Measurements from ENCODE around the gene CROCC2. TPM values are rescaled to one million over a fixed set of nuclear protein-coding genes. Genes with fewer than 3 reads are reported as not detected.

The CROCC2 gene
- total and polyA plus RNA-seq, 7 experiments from 2014 or later = 0.22 TPM; not detected in 6

DNA sequence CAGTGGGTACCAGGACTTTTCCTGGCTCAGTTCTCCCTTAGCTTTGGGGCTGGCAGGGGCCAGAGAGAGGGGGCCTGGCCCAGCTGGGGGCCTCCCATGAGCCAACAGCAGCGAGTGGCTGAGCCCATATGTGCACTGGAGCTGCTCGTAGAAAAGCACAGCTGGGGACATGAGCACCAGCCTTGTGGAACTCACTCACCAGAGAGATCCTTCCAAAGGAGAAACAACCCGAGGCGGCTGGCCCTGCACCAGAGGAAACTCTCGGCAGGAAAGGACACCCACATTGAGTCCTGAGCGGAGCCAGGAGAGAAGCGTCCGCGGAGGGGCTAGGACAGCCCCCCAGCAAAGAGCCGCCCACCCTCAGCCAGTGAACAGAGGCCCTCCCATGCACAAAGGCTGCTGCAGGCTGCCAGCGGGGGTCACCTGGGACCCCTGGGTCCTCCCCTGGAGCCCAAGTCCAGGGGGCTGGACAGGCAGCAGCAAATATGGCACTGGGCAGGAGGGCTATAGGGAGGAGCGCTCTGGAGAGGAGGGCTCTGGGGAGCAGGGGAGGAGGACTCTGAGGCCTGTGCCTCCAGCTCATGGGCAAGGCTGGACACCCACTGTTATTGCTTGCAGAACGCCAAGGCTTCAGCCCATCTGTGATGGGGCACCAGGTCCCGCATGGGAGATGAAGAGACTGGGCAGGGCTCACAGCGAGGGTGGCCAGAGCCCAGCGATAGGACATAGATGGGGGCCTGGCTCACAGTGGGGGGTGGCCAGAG lies 50.2 kb downstream of the CROCC2 start:
- POLR2A ChIA-PET = no interaction called here
- no peaks in the 10 kb centered on the region for H3K36me3 ChIP-seq (ENCODE audit: control insufficient read depth in 2 of 3, insufficient read depth in 3 of 3, low read length in 3 of 3)
- no peak overlapping the region for H3K4me3 Mint-ChIP-seq
- H3K27ac ChIP-seq (ENCODE audit: low read depth, low read length) = no peak overlapping the region
- H3K9me3 ChIP-seq (ENCODE audit: control insufficient read depth in 2 of 3, low read length in 3 of 3) = no peaks in the 10 kb centered on the region
- H3K4me1 Mint-ChIP-seq = peaks cover 0 to 4% (median 0%) of the 10 kb centered on the region in 7 donors
- H3K27ac Mint-ChIP-seq = no peak overlapping the region
- peak in 1 of 9 donors; percentile 16 for DNase-seq
- H3K27me3 Mint-ChIP-seq = peaks cover 0 to 3% (median 0%) of the 10 kb centered on the region in 5 donors
- H3K36me3 Mint-ChIP-seq = no peaks in the 10 kb centered on the region
- CTCF ChIA-PET = interaction anchor here (0.6 kb wide), 1 partner anchor 19 kb away, joined by 4 read pairs; no protein-coding TSS in a partner anchor
- no peak for ATAC-seq
- H3K4me1 ChIP-seq (ENCODE audit: control insufficient read depth in 2 of 2, insufficient read depth in 2 of 2, low read length in 2 of 2) = no peaks in the 10 kb centered on the region
- no peaks in the 10 kb centered on the region for H3K27me3 ChIP-seq (ENCODE audit: control insufficient read depth in 2 of 2, insufficient read depth in 2 of 2, low read length in 2 of 2)
- no peaks in the 10 kb centered on the region for H3K9me3 Mint-ChIP-seq
- no peak overlapping the region for H3K4me3 ChIP-seq (ENCODE audit: low read length)
- intact Hi-C loops (cut with micrococcal nuclease) = no loop called here

DNA sequence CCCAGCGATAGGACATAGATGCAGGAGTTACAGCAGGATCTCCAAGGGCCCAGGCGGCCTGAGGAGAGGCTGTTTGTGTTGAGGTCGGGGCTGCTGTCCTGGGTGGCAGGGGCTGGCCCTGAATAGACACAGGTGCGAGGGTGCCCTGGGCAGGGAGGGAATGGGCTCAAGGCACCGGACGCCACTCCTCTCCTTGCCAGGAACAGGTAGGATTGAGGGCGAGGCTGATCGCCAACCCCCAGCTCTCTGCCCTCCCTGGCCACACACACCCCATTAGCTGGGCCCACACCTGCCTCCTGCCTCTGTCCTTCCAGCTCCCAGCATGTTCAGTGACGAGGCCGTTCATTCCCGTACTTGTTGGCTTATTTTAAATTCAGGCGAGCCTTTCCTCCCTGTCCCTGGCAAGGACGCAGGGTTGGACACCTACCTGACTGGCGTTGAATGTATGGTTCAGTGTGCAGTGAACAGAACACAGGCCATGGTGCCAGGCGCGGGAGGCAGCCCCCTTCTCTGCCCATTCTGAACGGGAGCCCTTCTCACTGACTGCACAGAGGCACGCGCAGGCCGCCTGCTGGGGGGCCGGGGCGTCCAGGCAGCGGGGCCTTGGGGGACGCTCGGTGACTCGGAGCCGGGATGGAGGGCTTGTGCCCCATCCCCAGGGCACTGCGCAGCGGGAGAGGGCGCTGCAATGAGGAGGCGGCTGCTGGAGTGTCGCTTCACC lies 51.0 kb downstream of the CROCC2 start:
- no peak overlapping the region for H3K27ac ChIP-seq (ENCODE audit: low read depth, low read length)
- H3K27me3 ChIP-seq (ENCODE audit: control insufficient read depth in 2 of 2, insufficient read depth in 2 of 2, low read length in 2 of 2) = no peaks in the 10 kb centered on the region
- Mint-ChIP-seq H3K27ac (no peak overlapping the region), H3K4me3 (no peak overlapping the region), H3K36me3 (no peaks in the 10 kb centered on the region), H3K27me3 (peaks cover 0 to 3% (median 0%) of the 10 kb centered on the region in 5 donors), H3K9me3 (no peaks in the 10 kb centered on the region), H3K4me1 (peaks cover 0 to 4% (median 0%) of the 10 kb centered on the region in 7 donors)
- H3K4me3 ChIP-seq (ENCODE audit: low read length) = no peak overlapping the region
- ChIA-PET POLR2A (no interaction called here), CTCF (no interaction called here)
- DNase-seq (peak in 2 of 9 donors; percentile 5 to 17), ATAC-seq (no peak)
- no peaks in the 10 kb centered on the region for H3K4me1 ChIP-seq (ENCODE audit: control insufficient read depth in 2 of 2, insufficient read depth in 2 of 2, low read length in 2 of 2)
- no peaks in the 10 kb centered on the region for H3K9me3 ChIP-seq (ENCODE audit: control insufficient read depth in 2 of 3, low read length in 3 of 3)
- no peaks in the 10 kb centered on the region for H3K36me3 ChIP-seq (ENCODE audit: control insufficient read depth in 2 of 3, insufficient read depth in 3 of 3, low read length in 3 of 3)
- intact Hi-C loops (cut with micrococcal nuclease) = no loop called here

DNA sequence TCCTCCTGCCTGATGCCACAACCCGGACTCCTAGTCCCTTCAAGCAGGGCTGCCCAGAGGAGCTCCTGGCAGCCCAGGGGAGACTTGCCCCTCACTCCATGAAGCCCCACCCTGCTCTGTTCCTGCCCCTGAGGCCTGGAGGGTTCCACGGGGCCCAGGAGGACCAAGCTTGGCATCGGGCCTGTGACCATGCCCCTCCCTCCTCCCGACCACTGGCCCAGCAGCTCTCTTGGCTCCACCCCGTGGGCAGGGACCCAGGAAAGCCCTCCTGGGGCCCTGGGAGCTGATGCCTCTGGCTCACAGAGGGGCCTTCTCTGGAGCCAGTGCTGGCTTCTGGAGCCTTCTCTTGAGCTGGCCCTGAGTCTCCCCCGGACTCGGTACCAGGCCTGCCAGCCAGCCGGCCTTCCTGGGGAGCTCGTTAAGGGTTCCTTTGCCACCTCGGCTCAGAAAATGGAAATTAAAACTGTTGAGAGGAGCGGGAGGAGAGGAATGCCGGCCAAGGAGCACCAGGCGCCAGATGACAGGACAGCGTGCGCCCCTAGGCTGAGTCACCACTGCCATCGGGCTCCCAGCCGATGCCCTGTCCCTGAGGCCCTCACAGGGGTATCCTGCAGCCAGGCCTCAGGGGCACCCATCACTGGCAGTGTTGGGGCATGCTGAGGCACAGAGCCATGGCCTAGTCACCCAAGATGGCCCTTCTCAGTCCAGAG lies 51.7 kb downstream of the CROCC2 start:
- H3K27ac ChIP-seq (ENCODE audit: low read depth, low read length) = no peak overlapping the region
- Mint-ChIP-seq H3K4me3 (no peak overlapping the region), H3K9me3 (no peaks in the 10 kb centered on the region), H3K27me3 (peaks cover 0 to 3% (median 0%) of the 10 kb centered on the region in 5 donors), H3K4me1 (peaks cover 0 to 4% (median 0%) of the 10 kb centered on the region in 7 donors), H3K36me3 (no peaks in the 10 kb centered on the region), H3K27ac (no peak overlapping the region)
- no peak overlapping the region for H3K4me3 ChIP-seq (ENCODE audit: low read length)
- DNase-seq (peak in 2 of 9 donors; percentile 5 to 15), ATAC-seq (no peak)
- no peaks in the 10 kb centered on the region for H3K4me1 ChIP-seq (ENCODE audit: control insufficient read depth in 2 of 2, insufficient read depth in 2 of 2, low read length in 2 of 2)
- ChIA-PET POLR2A (no interaction called here), CTCF (no interaction called here)
- intact Hi-C loops (cut with micrococcal nuclease) = no loop called here
- no peaks in the 10 kb centered on the region for H3K9me3 ChIP-seq (ENCODE audit: control insufficient read depth in 2 of 3, low read length in 3 of 3)
- no peaks in the 10 kb centered on the region for H3K27me3 ChIP-seq (ENCODE audit: control insufficient read depth in 2 of 2, insufficient read depth in 2 of 2, low read length in 2 of 2)
- no peaks in the 10 kb centered on the region for H3K36me3 ChIP-seq (ENCODE audit: control insufficient read depth in 2 of 3, insufficient read depth in 3 of 3, low read length in 3 of 3)

DNA sequence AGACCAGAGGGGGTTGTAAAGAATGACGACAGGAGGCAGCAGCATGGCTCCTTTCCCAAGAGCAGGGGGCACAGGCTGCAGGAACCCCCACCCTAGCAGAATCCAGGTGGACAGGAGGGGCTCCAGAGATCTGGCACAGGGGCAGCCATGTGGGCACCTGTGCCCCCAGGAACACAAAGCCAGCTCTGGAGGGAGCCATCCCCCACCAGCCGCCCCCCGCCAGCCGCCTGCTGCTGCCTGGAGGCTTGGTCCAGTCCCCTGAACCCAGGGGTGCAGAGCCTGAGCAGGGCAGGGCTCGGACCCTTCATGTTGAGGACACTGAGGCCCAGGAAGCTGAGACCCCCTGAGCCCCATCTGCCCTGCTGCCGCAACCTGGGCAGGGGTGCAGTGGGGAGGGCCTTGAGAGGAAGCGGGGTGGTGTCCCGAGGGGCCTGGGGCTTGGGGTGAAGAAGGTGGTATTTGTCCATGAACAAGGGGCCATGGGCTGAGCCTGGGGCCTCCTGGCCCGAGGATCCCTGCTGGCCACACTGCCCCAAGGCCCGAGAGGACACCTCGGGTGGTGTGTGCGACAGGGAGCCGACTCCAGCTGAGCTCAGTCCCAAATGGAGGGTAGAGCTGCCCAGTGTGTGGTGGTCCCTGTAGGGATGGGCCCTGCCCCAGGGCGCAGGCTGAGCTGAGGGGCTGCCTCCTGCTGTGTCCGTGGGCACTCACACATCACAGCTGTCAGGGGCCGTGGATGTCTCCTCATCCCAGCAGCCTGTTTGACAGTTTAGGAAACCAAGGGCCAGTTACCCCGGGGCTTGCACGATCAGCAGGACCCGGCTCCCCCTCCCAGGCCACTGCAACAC lies 52.5 kb downstream of the CROCC2 start:
- H3K4me3 Mint-ChIP-seq = no peak overlapping the region
- intact Hi-C loops (cut with micrococcal nuclease) = no loop called here
- ChIA-PET POLR2A (no interaction called here), CTCF (interaction anchor here (1.6 kb wide), 1 partner anchor 14 kb away, joined by 3 read pairs; no protein-coding TSS in a partner anchor)
- no peaks in the 10 kb centered on the region for H3K27me3 ChIP-seq (ENCODE audit: control insufficient read depth in 2 of 2, insufficient read depth in 2 of 2, low read length in 2 of 2)
- H3K9me3 ChIP-seq (ENCODE audit: control insufficient read depth in 2 of 3, low read length in 3 of 3) = no peaks in the 10 kb centered on the region
- peaks cover 0 to 4% (median 0%) of the 10 kb centered on the region in 7 donors for H3K4me1 Mint-ChIP-seq
- DNase-seq (peak in 2 of 9 donors; percentile 3 to 13), ATAC-seq (no peak)
- no peak overlapping the region for H3K27ac ChIP-seq (ENCODE audit: low read depth, low read length)
- H3K27me3 Mint-ChIP-seq = peaks cover 0 to 3% (median 0%) of the 10 kb centered on the region in 5 donors
- no peak overlapping the region for H3K27ac Mint-ChIP-seq
- H3K4me3 ChIP-seq (ENCODE audit: low read length) = no peak overlapping the region
- no peaks in the 10 kb centered on the region for H3K36me3 ChIP-seq (ENCODE audit: control insufficient read depth in 2 of 3, insufficient read depth in 3 of 3, low read length in 3 of 3)
- H3K36me3 Mint-ChIP-seq = no peaks in the 10 kb centered on the region
- no peaks in the 10 kb centered on the region for H3K9me3 Mint-ChIP-seq
- no peaks in the 10 kb centered on the region for H3K4me1 ChIP-seq (ENCODE audit: control insufficient read depth in 2 of 2, insufficient read depth in 2 of 2, low read length in 2 of 2)

DNA sequence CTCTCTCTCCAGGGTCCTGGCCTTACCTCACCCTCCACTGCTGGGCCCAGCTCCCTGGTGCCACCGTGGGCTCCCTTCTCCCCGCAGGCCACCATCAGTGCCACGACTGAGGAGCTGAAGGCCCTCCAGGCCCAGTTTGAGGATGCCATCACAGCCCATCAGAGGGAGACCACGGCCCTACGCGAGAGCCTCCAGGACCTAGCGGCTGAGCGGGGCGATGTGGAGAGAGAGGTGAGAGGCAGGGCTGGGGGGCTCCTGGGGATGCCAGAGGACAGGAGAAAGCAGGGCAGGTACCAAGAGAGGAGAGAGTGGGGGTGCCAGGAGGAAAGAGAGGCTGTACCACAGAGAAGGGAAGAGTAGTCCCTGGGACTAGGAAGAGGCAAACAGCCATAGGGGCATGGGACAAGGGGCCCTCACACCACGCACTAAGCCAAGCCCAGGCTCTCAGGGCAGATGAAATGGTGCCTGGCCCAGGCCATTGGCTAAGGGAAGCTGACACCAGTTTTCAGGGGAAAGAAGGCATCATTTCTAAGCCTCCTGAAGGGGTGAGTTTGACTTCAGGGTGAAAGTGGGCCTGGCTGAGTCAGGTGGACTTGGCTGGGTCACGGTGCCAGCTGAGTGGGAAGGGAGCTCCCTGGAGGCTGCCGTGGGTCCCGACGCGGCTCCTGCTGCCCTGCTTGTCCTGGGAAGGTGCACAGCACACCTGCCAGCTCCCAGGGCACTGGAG lies 53.2 kb downstream of the CROCC2 start:
- Histone ChIP-seq H3K9me3 (ENCODE audit: control insufficient read depth in 2 of 3, low read length in 3 of 3) (no peaks in the 10 kb centered on the region), H3K36me3 (ENCODE audit: control insufficient read depth in 2 of 3, insufficient read depth in 3 of 3, low read length in 3 of 3) (no peaks in the 10 kb centered on the region), H3K4me3 (ENCODE audit: low read length) (no peak overlapping the region), H3K27ac (ENCODE audit: low read depth, low read length) (no peak overlapping the region), H3K27me3 (ENCODE audit: control insufficient read depth in 2 of 2, insufficient read depth in 2 of 2, low read length in 2 of 2) (no peaks in the 10 kb centered on the region), H3K4me1 (ENCODE audit: control insufficient read depth in 2 of 2, insufficient read depth in 2 of 2, low read length in 2 of 2) (no peaks in the 10 kb centered on the region)
- Mint-ChIP-seq H3K4me1 (peaks cover 0 to 5% (median 0%) of the 10 kb centered on the region in 7 donors), H3K36me3 (no peaks in the 10 kb centered on the region), H3K9me3 (no peaks in the 10 kb centered on the region), H3K4me3 (no peak overlapping the region), H3K27me3 (peaks cover 0 to 3% (median 0%) of the 10 kb centered on the region in 5 donors), H3K27ac (no peak overlapping the region)
- POLR2A ChIA-PET = interaction anchor here (0.6 to 0.7 kb wide), 2 partner anchors 104 to 922 kb away, joined by 3 read pairs; no protein-coding TSS in a partner anchor
- peak in 2 of 9 donors; percentile 0 to 15 for DNase-seq
- ATAC-seq = no peak
- CTCF ChIA-PET = interaction anchor here (1.6 kb wide), 1 partner anchor 13 kb away, joined by 3 read pairs; no protein-coding TSS in a partner anchor
- intact Hi-C loops (cut with micrococcal nuclease) = no loop called here

Data from naive thymus-derived CD4-positive, alpha-beta T cell (primary cell).